ENCODE results near the gene LRRC1.

The LRRC1 gene

DNA sequence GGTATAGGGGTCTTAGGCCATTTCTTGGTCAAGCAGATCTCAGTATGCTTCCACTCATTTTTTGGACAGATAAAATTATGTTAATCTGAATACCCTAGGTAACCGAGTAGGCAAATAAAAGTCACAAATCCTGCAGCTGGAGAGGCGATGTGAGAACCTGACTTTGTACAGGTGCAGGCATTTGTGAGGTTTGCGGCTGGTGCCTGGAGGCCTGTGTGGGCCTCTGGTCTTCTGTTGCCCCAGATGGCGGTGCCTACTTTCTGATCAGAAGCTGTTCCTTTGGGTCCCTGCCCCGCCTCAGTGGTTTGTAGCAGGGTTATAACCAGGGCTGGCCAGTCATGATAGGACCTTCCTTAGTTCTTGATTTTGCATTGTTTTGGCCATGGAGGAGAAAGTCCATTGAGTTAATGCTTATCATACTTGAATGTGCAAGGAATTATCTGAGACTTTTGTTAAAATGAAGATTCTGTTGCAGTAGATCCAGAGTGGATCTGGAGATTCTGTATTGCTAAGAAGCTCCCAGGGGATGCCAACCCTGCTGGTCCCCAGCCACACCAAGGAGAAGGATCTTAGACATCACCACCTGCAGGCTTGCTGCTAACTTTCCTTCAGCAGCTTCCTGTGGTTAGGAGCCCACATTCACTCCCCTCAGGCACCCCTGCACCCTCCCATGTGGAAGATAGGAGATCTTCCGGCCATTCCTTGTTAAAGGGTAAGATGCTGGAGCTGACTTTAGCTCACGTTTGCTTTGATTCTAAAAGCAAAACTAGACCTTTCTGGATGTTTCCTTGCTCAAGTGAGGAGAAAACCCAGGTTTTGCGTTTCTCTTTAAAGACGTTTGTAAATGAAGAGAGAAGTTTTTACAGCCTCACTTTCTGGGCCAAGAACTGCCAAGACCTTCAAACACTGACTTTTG, 50.7 kb downstream of the LRRC1 start:
- no peak for DNase-seq (ENCODE audit: low read depth in 2 of 2, low spot score in 1 of 2)

DNA sequence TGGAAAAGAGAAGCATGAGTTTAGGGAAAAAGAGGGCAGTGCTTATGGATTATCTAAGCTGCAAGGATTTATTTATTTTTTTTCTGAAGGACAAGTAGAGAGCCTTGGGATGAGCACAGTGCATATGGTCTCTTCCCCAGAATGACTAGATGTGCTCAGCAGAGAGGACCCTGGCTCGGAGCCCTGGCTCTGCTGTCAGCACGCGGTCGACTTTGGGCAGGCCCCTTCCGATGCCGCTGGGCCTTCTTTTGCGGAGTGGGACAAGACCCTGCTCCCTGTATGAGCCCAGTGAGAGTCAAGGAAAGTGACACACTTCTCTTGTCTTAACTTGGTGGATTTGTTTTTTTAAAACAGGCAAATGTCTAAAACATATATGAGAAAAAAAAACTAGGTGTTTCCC, 51.4 kb downstream of the LRRC1 start:
- no peak for DNase-seq (ENCODE audit: low read depth in 2 of 2, low spot score in 1 of 2)

DNA sequence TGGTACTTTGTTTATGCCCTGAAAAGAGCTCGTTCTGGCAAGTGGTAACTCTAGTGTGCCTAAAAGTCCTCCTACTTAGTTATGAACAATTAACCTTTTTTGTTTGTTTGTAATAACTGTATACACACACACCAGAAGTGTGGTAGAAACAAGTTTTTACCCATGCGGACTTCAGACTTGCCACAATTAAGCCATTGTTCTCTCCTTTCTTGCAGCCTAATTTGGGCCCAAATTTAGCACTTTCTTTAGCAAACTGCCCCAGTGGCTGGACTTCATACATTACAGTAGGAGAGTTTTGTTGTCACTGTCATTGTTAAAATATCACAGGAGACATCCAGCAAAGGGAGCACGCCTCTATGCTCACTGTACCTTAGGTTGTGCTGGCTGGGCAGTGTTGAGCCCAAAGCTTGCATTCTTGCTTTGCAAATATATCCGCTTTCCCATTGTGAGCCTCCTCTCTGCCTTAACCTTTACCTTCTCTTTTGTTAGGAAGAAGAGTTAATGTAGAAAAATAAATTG, 53.0 kb downstream of the LRRC1 start:
- no peak for DNase-seq (ENCODE audit: low read depth in 2 of 2, low spot score in 1 of 2)

DNA sequence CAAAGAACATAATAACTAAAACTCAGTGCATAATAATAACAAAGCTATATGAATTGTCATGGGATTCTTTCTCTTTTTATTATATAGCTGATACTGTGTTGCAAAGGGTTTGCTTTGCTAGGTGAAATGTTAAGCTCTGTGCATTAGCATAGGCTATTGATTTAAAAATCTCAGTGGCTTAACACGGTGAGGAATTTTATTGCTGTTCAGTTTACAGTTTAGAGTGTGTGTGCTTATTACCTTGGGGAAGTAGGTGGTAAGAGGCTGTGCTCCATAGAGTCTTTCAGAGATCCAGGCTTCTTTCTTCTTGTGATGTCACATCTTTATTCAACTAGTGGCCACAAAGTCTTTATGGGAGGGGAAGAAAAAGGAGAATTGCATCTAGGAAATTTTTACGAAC, 55.7 kb downstream of the LRRC1 start:
- no peak for DNase-seq (ENCODE audit: low read depth in 2 of 2, low spot score in 1 of 2)

DNA sequence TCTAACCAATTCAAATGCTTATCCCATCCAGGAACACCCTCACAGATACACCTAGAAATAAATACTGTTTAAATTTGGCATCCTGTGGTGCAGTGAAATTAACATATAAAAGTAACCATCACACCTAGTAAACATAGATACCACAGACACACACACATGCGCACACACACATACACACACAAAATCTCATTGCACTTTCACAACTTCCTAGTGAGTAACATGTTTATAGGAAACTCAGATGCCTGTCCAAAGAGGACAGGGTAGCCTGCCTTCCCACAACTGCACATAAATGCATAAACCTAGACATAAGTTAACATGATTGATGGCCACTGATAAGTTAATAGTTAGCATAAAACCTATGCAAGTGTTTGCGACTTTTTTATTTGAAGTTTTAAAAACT, 56.8 kb downstream of the LRRC1 start:
- DNase-seq (ENCODE audit: low read depth in 2 of 2, low spot score in 1 of 2) = no peak

DNA sequence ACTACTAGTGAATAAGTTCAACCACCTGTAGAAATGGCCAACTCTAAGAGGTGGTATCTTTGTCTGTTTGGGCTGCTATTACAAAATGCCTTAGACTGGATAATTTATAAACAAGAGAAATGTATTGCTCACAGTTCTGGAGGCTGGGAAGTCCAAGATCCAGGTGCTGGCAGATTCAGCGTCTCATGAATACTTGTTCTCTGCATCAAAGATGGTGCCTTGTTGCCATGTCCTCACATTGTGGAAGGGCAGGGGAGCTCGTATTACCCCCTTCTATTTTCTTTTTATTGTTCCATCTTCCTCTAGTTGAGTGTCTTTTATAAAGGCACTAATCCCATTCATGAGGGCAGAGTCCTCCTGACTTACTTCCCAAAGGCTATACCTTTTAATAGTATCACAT, 58.0 kb downstream of the LRRC1 start:
- DNase-seq (ENCODE audit: low read depth in 2 of 2, low spot score in 1 of 2) = no peak

DNA sequence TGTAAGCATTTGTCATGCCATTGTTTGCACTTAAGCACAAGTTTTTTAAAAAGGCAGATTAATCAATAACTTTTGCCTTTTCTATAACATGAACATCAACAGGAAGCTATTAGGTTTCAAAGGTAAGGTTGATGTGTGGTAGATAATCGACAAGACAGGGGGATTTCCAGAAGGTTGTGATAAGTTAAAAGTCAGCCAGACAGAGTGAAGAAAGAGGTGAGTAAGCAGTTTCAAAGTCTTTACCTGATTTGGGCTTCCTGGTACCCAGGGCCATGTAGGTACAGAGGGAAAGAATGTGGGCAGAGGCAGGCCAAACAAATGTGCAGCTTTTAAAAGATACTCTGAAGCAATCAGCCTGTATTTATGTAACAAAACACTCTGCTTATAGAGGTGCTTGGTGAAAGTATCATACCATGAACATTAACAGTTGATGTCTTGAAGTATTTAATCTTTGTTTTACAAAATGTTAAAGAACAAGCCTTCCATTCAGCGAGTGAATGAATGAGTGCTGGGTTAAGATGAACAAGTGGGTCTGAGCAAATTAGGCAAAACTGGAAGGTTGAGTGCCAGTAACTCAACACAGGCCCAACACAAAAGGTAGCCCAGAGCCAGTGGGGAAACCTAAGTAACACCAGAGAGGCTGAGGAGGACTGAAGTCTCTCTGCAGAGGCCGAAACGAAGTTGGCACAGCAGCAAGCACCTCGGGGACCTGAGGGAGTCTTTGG, 60.2 kb downstream of the LRRC1 start:
- DNase-seq (ENCODE audit: low read depth in 2 of 2, low spot score in 1 of 2) = no peak

DNA sequence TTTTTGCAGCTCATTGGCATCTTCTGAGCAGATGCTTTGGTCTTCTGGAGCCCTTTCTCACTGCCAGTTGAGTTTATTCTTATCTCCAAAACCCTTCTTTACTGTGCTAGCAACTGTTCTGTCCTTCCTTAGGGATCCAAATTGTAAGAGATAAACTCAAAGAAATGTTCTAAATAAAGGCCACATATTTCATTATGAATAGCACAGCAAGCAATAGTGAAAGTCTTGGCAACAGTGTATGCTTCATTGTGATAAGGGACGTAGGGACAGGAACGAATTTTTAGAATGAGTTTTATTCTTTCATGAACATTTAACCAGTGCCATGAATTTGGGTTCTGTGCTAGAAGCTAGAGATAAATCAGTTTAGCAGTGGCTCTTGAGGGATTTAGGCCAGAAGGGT, 61.1 kb downstream of the LRRC1 start:
- DNase-seq (ENCODE audit: low read depth in 2 of 2, low spot score in 1 of 2) = no peak

DNA sequence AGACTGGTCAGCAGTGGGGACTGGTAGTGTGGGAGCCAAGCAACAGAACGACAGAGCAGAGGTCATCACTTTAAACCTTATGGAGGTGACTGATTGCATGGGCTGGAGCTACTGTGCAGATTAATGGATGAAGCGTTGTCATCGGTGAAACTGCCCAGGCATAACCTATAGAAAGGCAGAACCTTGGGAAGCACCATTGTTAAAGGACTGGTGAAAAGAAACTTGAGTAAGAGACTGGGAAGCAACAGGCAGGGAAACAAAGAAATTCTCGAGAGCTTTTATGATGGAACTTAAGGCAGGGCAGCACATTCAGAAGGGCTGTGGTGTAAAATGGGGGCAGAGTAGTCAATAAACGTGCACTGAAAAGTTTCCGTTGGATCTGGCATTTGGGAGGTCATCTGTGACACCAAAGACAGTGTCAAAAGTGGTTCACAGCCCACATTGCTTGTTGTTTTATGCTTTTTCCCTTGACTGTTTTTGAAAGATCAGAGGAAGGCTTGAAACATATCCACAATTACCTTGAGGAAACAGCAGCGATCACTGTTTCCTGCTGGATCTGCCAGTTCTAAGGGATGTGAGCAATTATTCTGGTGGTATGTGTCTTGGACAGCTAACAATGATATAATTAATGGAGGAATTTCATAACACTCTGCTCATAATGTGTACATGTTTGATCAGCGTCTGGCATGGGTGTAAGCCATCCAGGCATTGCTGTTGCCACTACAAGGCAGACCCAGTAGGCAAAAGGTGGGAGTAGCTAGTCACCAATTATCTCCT, 62.7 kb downstream of the LRRC1 start:
- DNase-seq (ENCODE audit: low read depth in 2 of 2, low spot score in 1 of 2) = no peak

DNA sequence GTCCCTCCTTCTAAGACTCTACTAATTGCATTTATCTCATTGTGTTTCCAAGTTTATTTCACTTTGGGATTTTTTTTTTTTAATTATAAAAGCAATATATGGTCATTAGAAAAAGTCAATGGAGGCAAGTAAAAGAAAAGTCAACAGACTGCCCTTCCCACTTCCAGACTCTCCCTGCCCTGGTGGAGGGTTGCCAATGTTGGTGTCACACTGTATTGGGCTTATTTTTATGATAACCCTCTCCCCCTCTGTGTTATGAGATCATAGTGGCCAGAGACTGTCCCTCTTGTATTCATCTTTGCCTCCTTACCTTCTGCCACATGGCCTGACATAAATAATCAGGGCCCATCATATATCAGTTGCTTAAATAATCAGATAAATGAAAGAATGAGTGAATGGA, 63.4 kb downstream of the LRRC1 start:
- no peak for DNase-seq (ENCODE audit: low read depth in 2 of 2, low spot score in 1 of 2)

DNA sequence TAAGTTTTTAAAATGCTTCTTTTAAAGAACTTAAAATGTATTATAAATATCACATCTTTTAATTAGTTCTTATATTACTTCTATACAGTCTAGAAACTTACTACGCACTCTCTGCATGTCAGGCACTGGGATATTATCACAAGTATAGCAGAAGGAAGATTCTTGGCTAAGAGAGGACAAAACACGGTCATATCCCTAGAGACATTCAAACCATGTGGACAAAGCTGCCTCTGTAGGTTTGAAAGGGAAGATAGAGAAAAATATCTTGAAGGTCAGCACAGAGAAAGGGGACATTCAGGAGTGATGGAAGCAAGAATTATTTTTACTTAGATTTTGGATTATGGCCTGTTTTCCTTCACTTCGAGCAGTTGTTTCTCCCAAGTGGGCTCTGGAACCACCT, 64.1 kb downstream of the LRRC1 start:
- DNase-seq (ENCODE audit: low read depth in 2 of 2, low spot score in 1 of 2) = no peak

DNA sequence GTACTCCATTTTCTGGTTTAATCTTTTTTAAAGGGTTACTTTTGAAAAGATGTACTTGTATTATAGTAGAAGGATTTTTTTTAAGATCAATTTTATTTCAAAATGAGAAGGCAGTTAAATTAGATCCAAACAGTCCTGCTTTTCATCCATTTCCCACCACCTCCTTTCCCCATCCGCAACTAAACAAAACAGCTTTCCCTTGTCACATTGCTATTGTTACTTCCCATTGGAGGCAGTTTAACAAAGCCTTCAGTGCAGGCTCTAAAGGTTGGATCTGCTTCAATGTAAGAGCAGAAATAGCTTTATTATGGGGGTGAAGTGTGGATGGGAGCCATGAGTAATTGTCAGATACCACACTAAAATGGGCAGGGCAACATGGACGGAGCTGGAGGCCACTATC, 65.7 kb downstream of the LRRC1 start:
- no peak for DNase-seq (ENCODE audit: low read depth in 2 of 2, low spot score in 1 of 2)

DNA sequence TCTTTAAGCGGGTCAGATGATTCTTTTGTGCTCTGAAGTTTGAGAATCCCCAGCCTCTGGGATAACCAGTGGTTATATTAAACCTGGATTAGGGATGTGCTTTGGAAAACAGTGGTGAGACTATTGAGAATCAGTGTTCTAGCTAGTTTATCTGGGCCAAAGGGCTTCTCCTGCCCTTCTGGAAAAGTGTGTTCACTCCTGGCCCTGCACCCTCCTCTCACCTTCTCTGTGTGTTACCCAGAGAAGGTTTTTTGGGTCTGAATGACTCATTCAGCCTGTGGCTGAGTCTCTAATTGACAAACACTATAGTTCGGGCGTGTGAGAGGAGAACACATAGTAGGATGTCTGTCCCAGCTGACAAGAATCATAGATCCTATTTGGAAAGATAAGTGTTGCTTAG, 66.7 kb downstream of the LRRC1 start:
- no peak for DNase-seq (ENCODE audit: low read depth in 2 of 2, low spot score in 1 of 2)

DNA sequence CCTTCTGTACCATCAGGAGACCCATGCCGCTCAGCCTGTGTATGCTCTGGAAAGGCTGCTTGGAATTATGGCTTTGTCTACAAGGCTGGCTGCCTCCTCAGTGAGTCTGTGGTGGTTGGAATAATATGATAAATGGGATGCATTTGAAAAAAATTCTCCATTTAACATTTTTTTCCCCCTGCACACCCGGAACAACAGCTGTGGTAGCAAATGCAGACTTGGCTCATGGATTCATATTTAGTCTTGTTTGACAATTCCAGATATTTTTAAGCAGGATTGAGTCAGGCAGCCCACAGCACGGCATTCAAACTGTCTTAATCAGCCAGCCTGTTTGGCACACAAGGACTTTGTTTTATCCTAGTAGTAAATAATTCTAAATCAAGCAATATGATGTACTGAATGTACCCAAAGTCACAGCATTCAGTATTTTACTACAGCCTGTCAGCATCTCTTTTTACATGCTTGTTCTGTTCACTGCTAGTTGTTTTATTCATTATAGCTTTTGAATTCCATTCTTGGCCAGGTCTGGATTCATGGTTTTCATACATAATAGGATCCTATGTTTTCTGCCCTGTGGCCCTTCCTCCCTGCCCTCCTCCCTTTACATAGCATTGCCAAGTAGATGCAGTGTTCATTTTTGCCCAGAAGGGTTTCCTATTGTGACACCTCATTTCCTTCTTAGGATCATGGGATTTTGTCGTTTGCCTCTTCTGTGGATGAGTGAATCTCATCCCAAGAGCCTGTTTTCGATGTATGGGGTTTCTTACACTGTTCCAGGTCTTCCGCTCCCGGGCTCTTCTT, 68.1 kb downstream of the LRRC1 start:
- DNase-seq (ENCODE audit: low read depth in 2 of 2, low spot score in 1 of 2) = no peak

DNA sequence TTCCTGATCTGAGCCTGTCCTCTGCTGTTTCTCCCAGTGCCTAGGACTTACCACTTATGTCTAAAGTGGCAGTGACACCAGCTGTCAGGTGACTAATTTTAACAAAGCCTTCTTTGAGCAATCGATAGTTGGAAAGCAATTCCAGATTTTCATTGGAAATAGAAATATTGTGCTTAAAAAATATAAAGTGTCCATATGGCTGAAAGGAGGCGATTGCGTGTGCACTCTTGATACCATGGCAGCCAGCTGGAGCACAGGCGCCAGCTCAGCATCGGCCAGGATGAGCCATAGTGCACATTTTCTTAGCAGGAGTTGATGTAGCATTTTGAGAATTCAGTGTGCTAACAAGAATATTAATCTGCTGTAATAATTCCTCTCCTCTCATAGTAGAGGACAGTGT, 70.0 kb downstream of the LRRC1 start:
- no peak for DNase-seq (ENCODE audit: low read depth in 2 of 2, low spot score in 1 of 2)

DNA sequence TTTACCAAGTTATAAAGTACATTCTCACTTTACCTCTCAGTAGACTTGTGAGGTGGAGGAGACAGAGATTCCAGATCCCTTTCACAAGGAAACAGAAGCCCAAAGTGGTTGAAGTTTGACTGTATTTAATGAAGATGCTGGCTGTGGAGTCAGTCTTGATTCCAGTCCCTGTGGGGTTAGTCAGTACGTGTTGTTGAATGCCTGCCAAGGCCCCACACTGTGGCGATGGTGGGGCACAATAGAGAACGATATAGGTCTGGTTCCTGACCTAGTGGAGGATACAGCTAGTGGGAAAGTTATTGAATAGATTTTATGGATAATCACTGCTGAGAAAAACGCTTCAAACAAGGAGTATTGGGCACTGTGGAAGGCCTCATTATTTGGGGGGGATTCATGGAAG, 71.4 kb downstream of the LRRC1 start:
- no peak for DNase-seq (ENCODE audit: low read depth in 2 of 2, low spot score in 1 of 2)

DNA sequence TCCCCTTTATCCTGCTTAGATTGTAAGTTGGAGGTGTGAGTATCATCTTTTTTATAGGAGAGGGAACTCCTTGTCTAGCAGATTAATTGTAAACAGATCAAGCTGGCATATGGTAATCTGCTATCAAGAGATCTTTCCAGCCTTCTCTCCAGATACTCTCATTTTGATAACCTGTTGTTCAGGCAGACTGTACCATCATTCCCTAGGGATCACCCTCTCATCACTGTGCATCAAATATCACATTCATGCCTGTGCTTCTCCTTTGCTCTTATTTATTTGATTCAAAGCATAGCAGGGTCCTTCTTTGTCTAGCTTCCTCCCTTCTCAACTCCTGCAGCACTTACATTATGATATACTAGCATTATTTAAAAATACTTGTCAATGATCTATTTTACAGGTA, 73.8 kb downstream of the LRRC1 start:
- DNase-seq (ENCODE audit: low read depth in 2 of 2, low spot score in 1 of 2) = no peak

DNA sequence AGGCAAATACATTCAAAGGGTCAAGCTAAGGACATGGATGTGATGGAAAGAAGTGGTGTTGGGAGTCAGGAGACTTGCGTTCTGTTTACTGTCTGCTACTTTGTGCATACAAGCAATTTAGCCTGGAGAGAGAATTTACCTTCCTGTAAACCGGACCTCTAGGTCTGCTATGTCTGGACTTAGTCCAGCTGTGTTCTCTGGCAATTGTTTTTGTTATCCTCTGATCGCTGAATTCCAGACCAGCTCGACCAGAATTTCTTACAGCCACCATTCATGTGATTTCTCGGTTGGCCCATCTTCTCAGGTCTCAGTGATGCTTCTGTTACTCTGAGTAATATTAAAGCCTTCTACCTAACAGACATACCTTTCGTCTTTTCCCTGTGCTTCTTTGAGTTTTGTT, 75.2 kb downstream of the LRRC1 start:
- DNase-seq (ENCODE audit: low read depth in 2 of 2, low spot score in 1 of 2) = no peak

DNA sequence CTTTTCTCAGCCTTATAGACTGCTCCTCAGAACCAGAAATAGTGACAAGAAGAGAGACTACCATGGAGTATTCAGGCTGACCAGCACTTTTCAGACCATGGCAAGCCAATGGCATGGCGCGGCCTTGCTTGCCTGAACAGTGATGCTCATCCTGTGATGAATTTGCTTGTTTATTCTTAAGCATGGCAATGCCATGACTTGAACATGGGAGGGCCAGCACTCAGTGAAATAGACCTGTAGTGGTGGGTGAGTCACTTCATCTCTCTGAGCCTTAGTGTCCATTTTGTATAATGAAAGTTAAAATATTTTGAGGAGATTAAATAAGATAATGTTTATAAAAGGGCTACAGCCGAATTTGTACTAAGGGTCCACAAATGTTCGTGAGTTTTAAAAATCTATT, 79.1 kb downstream of the LRRC1 start:
- DNase-seq (ENCODE audit: low read depth in 2 of 2, low spot score in 1 of 2) = no peak

DNA sequence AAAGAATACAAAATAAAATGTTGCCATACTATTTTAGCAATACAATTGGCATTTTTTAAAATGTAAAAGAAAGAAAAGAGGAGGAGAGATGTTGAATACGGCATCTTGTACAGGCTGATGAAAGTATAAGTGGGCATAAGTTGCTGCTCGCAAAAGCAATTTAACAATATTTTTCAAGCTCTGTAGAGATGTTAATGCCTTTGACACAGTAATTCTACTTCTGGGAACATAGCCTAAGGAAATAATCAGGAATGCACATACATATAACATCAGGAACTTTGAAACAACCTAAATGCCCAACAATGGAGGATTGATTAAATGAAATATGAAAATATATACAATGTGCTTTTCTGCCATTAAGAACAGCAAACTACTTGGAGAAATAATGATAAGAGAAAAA, 80.2 kb downstream of the LRRC1 start:
- no peak for DNase-seq (ENCODE audit: low read depth in 2 of 2, low spot score in 1 of 2)

DNA sequence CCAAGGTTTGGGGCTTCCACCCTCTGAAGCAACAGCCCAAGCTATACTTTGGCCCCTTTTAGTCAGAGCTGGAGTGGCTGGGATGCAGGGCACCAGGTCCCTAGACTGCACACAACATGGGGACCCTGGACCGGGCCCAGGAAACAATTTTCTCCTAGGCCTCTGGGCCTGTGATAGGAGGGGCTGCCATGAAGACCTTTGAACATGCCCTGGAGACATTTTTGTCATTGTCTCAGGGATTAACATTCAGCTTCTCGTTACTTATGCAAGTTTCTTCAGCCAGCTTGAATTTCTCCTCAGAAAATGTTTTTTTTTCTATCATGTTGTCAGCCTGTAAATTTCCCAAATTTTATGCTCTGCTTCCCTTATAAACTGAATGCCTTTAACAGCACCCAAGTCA, 82.3 kb downstream of the LRRC1 start:
- DNase-seq (ENCODE audit: low read depth in 2 of 2, low spot score in 1 of 2) = no peak
